GM12872 (cell line): ENCODE results near the gene HCLS1.

Source experiments
- TF ChIP-seq, protein P1 (sequence below): IDR thresholded peaks from 3 replicates; pipeline ENCODE4 v1.5.1; 2011; ENCODE audit warnings: low read depth, mild to moderate bottlenecking, low read length, moderate library complexity; ENCODE audit not compliant: insufficient read depth

HCLS1 gene

DNA sequence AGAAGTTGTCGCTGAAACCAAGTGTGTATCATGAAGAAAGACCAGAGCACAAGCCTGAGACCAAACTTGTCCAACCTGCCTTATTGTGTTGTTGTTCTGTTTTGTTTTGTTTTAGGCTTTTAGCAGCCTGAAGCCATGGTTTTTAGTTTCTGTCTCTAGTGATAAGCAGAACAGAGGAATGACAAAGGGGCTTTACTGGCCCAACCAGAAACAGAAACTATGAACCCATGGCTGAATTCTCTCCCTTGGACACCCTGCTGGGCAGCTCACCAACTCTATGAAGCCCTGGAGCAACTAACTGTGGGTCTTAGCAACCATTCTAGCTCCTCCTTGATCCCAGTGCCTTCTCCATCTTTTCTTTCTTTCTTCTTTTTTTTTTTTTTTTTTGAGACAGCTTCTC lies 30.3 kb downstream of the HCLS1 start:
- TF ChIP-seq, protein P1, sequence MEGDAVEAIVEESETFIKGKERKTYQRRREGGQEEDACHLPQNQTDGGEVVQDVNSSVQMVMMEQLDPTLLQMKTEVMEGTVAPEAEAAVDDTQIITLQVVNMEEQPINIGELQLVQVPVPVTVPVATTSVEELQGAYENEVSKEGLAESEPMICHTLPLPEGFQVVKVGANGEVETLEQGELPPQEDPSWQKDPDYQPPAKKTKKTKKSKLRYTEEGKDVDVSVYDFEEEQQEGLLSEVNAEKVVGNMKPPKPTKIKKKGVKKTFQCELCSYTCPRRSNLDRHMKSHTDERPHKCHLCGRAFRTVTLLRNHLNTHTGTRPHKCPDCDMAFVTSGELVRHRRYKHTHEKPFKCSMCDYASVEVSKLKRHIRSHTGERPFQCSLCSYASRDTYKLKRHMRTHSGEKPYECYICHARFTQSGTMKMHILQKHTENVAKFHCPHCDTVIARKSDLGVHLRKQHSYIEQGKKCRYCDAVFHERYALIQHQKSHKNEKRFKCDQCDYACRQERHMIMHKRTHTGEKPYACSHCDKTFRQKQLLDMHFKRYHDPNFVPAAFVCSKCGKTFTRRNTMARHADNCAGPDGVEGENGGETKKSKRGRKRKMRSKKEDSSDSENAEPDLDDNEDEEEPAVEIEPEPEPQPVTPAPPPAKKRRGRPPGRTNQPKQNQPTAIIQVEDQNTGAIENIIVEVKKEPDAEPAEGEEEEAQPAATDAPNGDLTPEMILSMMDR, result no peak

DNA sequence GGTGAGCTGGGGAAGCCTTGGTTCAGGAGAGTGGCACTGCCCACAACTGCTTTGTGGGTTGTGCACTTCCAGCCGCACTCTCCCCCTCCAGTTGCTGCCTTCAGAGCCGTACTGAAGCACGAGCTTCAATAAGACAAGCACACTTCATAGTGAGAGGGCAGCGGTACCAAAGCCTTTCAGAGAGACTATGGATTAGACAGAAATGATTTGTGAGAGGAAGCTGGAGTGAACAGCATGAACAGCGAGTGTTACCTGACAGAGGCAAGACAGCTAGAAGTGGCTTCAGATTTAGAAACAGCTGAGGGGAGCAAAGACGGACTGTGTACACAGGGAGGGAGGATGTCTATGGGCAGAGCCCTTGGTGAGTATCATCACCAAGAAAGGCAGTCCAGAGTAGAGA lies 31.1 kb downstream of the HCLS1 start:
- TF ChIP-seq, protein P1, result no peak

- TF ChIP-seq, protein P1, result no peak
These were observed 33.1 kb downstream of the HCLS1 start for GRCh38 chr3:121627622-121628021.

DNA sequence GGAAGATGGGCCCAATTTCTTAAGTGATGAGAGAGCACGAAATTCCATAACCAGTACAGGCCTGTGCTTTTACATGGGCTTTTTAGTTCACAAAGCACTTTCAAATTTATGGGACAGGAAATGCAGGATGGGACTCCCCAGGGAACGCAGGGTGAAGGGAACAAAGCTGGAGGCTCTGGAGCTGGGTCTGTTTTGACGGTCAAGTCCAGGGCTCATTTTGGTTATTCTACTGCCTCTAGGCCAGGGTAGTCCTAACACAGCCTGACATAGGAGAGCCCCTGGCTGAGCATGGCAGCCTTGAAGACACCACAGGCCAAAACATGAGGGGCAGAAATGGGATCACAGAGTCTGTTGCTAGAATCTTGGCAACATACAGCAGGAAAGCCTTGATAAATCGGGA lies 33.5 kb downstream of the HCLS1 start:
- TF ChIP-seq, protein P1, result no peak

DNA sequence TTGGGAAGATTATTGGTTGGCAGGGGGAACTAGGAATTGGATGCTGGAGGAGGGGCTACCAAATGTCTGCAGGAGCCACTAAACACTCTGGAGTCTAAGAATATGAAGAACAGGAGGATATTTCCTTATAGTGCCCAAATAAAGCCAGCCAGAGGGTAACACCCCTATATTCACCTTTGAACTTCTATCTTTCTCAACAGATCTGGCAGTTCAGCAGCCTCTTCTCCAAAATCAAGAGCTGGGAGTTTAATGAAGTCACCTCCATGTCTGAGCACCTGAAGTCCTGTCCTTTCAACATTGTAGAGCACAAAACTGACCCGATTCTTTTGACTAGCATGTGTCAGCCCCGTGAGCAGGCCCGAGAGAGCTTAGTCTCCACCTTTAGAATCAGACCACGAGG lies 34.2 kb downstream of the HCLS1 start:
- TF ChIP-seq, protein P1, result no peak

- TF ChIP-seq, protein P1, result no peak
These were observed 36.4 kb downstream of the HCLS1 start for GRCh38 chr3:121624147-121624899.

DNA sequence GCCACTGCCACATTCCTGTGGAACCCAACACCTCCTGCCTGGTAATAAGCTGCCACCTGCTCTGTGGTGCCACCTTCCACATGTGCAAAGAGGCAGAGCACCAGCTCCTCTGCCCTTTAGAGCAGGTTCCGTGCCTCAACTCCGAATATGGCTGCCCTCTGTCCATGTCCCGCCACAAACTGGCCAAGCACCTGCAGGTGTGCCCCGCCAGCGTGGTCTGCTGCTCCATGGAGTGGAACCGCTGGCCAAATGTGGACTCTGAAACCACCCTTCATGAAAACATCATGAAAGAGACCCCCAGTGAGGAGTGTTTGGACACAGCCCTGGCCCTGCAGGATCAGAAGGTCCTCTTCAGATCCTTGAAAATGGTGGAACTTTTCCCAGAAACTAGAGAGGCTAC lies 39.2 kb downstream of the HCLS1 start:
- TF ChIP-seq, protein P1, result no peak

DNA sequence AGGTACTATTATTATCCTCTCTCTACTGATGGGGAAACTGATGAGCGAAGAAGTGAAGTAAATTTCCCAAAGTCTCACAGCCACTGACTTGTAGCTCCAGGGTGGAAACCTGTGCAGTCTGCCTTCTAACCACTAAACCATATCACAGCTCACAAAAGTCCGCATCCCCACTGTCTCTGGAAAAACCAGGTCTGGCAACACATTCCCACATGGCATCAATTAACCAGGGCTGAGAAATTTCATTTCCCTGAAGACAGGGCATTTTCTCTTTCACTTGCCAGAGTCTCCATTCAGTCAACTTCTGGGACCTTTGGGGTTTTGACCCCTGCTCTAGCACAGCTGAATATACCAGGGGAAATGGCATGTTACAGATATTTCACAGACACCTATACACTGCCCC lies 41.0 kb downstream of the HCLS1 start:
- TF ChIP-seq, protein P1, result no peak
